Fibroblast of lung (primary cell): ENCODE measurements around the gene PBOV1.

Source experiments
- EZH2 ChIP-seq: IDR thresholded peaks from 2 replicates; pipeline ENCODE4 v1.5.1; 2012; ENCODE audit warnings: low read length, control low read depth, mild to moderate bottlenecking; ENCODE audit errors: missing control alignments
- TF ChIP-seq, protein P1 (sequence below), 2 donors: IDR thresholded peaks in 1 of 2; conservative IDR thresholded peaks in 1 of 2; 1 replicate in 1 of 2; 2 replicates in 1 of 2; pipeline ENCODE4 v1.5.1; 2011 to 2012; ENCODE audit warnings: low read length in 2 of 2, control low read depth in 1 of 2, inconsistent platforms in 1 of 2, low read depth in 1 of 2, mild to moderate bottlenecking in 1 of 2

DNA sequence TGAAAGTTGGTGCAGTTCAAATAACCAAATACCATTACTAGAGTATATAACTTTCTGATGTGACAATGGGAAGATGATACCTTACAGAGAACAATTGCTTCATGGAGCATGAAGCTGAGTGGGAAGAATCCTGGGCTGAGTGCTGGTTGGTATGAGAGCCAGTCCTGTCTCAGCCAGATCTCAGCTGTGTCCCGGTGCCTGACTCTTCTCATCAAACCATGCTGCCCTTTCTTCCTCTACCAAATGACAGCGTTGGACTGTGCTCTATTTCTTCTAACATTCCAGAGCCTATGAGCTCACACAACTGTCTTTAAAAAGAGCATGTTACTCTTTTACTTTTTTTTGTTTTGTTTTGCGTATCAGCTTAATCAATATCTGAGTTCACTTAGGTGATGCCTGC is 27.5 kb upstream of the PBOV1 start:
- TF ChIP-seq, protein P1, sequence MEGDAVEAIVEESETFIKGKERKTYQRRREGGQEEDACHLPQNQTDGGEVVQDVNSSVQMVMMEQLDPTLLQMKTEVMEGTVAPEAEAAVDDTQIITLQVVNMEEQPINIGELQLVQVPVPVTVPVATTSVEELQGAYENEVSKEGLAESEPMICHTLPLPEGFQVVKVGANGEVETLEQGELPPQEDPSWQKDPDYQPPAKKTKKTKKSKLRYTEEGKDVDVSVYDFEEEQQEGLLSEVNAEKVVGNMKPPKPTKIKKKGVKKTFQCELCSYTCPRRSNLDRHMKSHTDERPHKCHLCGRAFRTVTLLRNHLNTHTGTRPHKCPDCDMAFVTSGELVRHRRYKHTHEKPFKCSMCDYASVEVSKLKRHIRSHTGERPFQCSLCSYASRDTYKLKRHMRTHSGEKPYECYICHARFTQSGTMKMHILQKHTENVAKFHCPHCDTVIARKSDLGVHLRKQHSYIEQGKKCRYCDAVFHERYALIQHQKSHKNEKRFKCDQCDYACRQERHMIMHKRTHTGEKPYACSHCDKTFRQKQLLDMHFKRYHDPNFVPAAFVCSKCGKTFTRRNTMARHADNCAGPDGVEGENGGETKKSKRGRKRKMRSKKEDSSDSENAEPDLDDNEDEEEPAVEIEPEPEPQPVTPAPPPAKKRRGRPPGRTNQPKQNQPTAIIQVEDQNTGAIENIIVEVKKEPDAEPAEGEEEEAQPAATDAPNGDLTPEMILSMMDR (conservative IDR thresholded peaks at IDR 0.05 in 1 of 2, IDR thresholded peaks at IDR 0.05 in 1 of 2; ENCODE audit: low read depth in 1 of 2, low read length in 2 of 2) = no peak
- TF ChIP-seq EZH2 = no peak
